K562 (cell line): ENCODE results near the gene ERICH6. TPM values are rescaled to one million over a fixed set of nuclear protein-coding genes. Genes with fewer than 3 reads are reported as not detected.
A peak's percentile ranks its signal among the peaks of the same experiment; 100 is the strongest.

Experiments used
- ARID2 ChIP-seq: fragments of 450-650 bp; IDR thresholded peaks from 2 replicates; pipeline ENCODE4 v1.6.1; 2017; ENCODE audit warnings: antibody characterized with exemption, mild to moderate bottlenecking
- ARID3A ChIP-seq: IDR thresholded peaks from 2 replicates; pipeline ENCODE4 v1.6.1; 2012; ENCODE audit warnings: low read depth, low read length, improper control_type of control experiment, borderline replicate concordance
- CBX1 ChIP-seq: sonication (generic); IDR thresholded peaks from 2 replicates; pipeline ENCODE4 v1.6.1; 2016; ENCODE audit warnings: antibody characterized with exemption, low read depth, mild to moderate bottlenecking
- CEBPZ ChIP-seq: fragments of 150-350 bp; IDR thresholded peaks from 2 replicates; pipeline ENCODE4 v1.6.1; 2014; ENCODE audit warnings: low read depth, mild to moderate bottlenecking, low read length, borderline replicate concordance
- FOXM1 ChIP-seq, 2 experiments: fragments of 450-650 bp in 1 of 2; sonication (generic) in 1 of 2; formaldehyde crosslinking in 1 of 2; IDR thresholded peaks; 2 replicates each; pipeline versions ENCODE4 v1.6.1 to v1.9.0; 2017 to 2022; ENCODE audit warnings: low read depth in 2 of 2, mild to moderate bottlenecking in 2 of 2, missing genetic modification reagents in 1 of 2, moderate library complexity in 1 of 2
- HSF4 ChIP-seq: fragments of 250-450 bp; sonication (Bioruptor Pico); IDR thresholded peaks from 2 replicates; pipeline ENCODE4 v2.1.2; 2022; ENCODE audit warnings: mild to moderate bottlenecking, moderate library complexity, borderline replicate concordance
- KHSRP ChIP-seq: fragments of 450-650 bp; IDR thresholded peaks from 2 replicates; pipeline ENCODE4 v1.6.1; 2017
- MAFG ChIP-seq: fragments of 450-650 bp; conservative IDR thresholded peaks from 2 replicates; pipeline ENCODE4 v1.6.1; 2016; ENCODE audit warnings: missing genetic modification characterization, missing compliant biosample characterization
- MCM2 ChIP-seq: fragments of 450-650 bp; IDR thresholded peaks from 2 replicates; pipeline ENCODE4 v1.6.1; 2017; ENCODE audit warnings: low read depth, mild to moderate bottlenecking
- NBN ChIP-seq: fragments of 450-650 bp; IDR thresholded peaks from 2 replicates; pipeline ENCODE4 v1.6.1; 2016; ENCODE audit warnings: low read depth, mild to moderate bottlenecking
- PHF21A ChIP-seq: fragments of 450-650 bp; IDR thresholded peaks from 2 replicates; pipeline ENCODE4 v1.6.1; 2017; ENCODE audit warnings: low read depth, borderline replicate concordance
- PYGO2 ChIP-seq: fragments of 450-650 bp; IDR thresholded peaks from 2 replicates; pipeline ENCODE4 v1.6.1; 2016; ENCODE audit warnings: mild to moderate bottlenecking, missing genetic modification characterization, moderate library complexity, missing compliant biosample characterization
- RB1 ChIP-seq: fragments of 450-650 bp; IDR thresholded peaks from 2 replicates; pipeline ENCODE4 v1.6.1; 2017; ENCODE audit warnings: low read depth, mild to moderate bottlenecking
- SMARCC2 ChIP-seq: fragments of 450-650 bp; IDR thresholded peaks from 2 replicates; pipeline ENCODE4 v1.6.1; 2017; ENCODE audit warnings: antibody characterized with exemption, moderate library complexity, mild to moderate bottlenecking, low read depth
- SNIP1 ChIP-seq: fragments of 450-650 bp; IDR thresholded peaks from 2 replicates; pipeline ENCODE4 v1.7.1; 2017; ENCODE audit warnings: low read depth, mild to moderate bottlenecking
- TRIM28 ChIP-seq: fragments of 450-650 bp; IDR thresholded peaks from 2 replicates; pipeline ENCODE4 v1.6.1; 2017
- U2AF2 ChIP-seq: fragments of 200-400 bp; formaldehyde crosslinking; optimal IDR thresholded peaks from 2 replicates; pipeline ENCODE3; 2017; ENCODE audit warnings: low read depth, mild to moderate bottlenecking, low read length
- ZBTB9 ChIP-seq: fragments of 450-650 bp; formaldehyde crosslinking; IDR thresholded peaks from 2 replicates; pipeline ENCODE4 v1.4.0; 2020; ENCODE audit warnings: mild to moderate bottlenecking, moderate library complexity
- ZNF740 ChIP-seq, 3 experiments: fragments of 200-800 bp in 1 of 3; sonication (Bioruptor generic) in 1 of 3; sonication (generic) in 1 of 3; formaldehyde crosslinking in 1 of 3; IDR thresholded peaks; 2 replicates each; pipeline versions ENCODE4 v1.6.1 to v1.8.0; 2016 to 2022; ENCODE audit warnings: mild to moderate bottlenecking in 2 of 3, missing compliant biosample characterization in 2 of 3, missing genetic modification characterization in 2 of 3, missing genetic modification reagents in 1 of 3
- polyA plus RNA-seq, 8 experiments: library from polyadenylated mRNA; depleted of rRNA in 4 of 8; stranded (reverse) in 5 of 8; unstranded in 3 of 8; fragments of >200 nt; fragmentation: Nextera tagmentation in 2 of 8; fragmentation: Illumina TruSeq in 1 of 8; extraction: Ambion mirVana in 2 of 8; extraction: Trizol in 1 of 8; gene quantifications; 2 replicates each; pipeline versions ENCODE4 v1.2.1 to v1.2.3, GENCODE V29; 2011 to 2014; ENCODE audit warnings: inconsistent platforms in 1 of 8, missing spikeins in 1 of 8
- total RNA-seq, 7 experiments: library from RNA; depleted of rRNA in 6 of 7; stranded (reverse); fragments of >200 nt in 6 of 7; fragmentation: Illumina TruSeq in 2 of 7; extraction: Trizol in 2 of 7; gene quantifications; 2 replicates each; pipeline versions ENCODE4 v1.2.1 to v1.2.3, GENCODE V29; 2011 to 2021; ENCODE audit warnings: low replicate concordance in 1 of 7

The ERICH6 gene
- total and polyA plus RNA-seq, 9 of the 15 experiments (the other 6 are each of a cell fraction or from before 2014, with no cell fraction given) = not detected

GRCh38 chr3:150729682-150730360, 26.1 kb upstream of the ERICH6 start (continued):
- TF ChIP-seq U2AF2 (no peak), MCM2 (no peak), MAFG (no peak), SMARCC2 (peak; percentile 89), ARID3A (peak; percentile 90; the same call in 1 of the 2 replicates), ZNF740 (CRISPR knock-in tag; IDR thresholded peaks at IDR 0.05) (no peak), ZNF740 (tag; IDR thresholded peaks at IDR 0.05) (no peak), NBN (peak; percentile 76; the same call in 1 of the 2 replicates), TRIM28 (no peak), PHF21A (no peak), KHSRP (no peak), SNIP1 (no peak), HSF4 (no peak), CEBPZ (no peak; the same call in 1 of the 2 replicates), FOXM1 (IDR thresholded peaks at IDR 0.05; ENCODE audit: low read depth) (peak; percentile 88), FOXM1 (CRISPR knock-in tag; IDR thresholded peaks at IDR 0.05; ENCODE audit: low read depth) (no peak), ARID2 (peak; percentile 55; the same call in 1 of the 2 replicates), ZBTB9 (CRISPR knock-in tag) (no peak), PYGO2 (no peak), CBX1 (no peak), RB1 (0 out of 2 replicates have a peak, but pooled peaks have one; percentile 7)
